GM12878 (cell line): ENCODE measurements around the gene TNFSF13. TPM values are rescaled to one million over a fixed set of nuclear protein-coding genes. Genes with fewer than 3 reads are reported as not detected.
A peak's percentile ranks its signal among the peaks of the same experiment; 100 is the strongest.

Source experiments
- ATAC-seq: fragments of 200-7000 bp; cut with Tn5 transposase; 3 replicates; pipeline ENCODE4 v1.9.1; 2020; ENCODE audit warnings: mild to moderate bottlenecking, moderate library complexity
- BruUV-seq: library from RNA; stranded (reverse); fragments of 400-500 nt; replicated peaks from 2 replicates; lab custom pipeline; 2021; lab: Mats Ljungman, UMichigan
- CTCF ChIA-PET: fragments of 300-600 bp; sonication (Branson Sonifier 250); formaldehyde crosslinking; extraction: SDS; loops from one replicate; lab custom pipeline; 2021; ENCODE audit warnings: inconsistent platforms; lab: Yijun Ruan, JAX
- POLR2A ChIA-PET: fragments of 350-600 bp; formaldehyde crosslinking; extraction: SDS; loops from one replicate; lab custom pipeline; 2021; ENCODE audit warnings: inconsistent platforms; lab: Charles Lee
- RAD21 ChIA-PET: fragments of 300-600 bp; sonication (Branson Sonifier 250); formaldehyde crosslinking; loops from one replicate; lab custom pipeline; 2023; ENCODE audit warnings: antibody characterized with exemption; ENCODE audit not compliant: unreplicated experiment; lab: Charles Lee
- SMC1A ChIA-PET: fragments of 300-600 bp; sonication (Branson Sonifier 250); formaldehyde crosslinking; loops from one replicate; lab custom pipeline; 2023; ENCODE audit not compliant: unreplicated experiment, uncharacterized antibody; lab: Charles Lee
- DNase-seq: peaks from one replicate; pipeline ENCODE4 v3.0.0-alpha.2; 2011; ENCODE audit warnings: low read depth, low spot score
- FAIRE-seq: peaks from 3 replicates; lab custom pipeline; 2011; peaks lifted over from hg19 to GRCh38; lab: Jason Lieb, UNC
- H2AFZ ChIP-seq: 2 replicates; pipeline ENCODE4 v1.6.0; 2011; ENCODE audit warnings: low read depth, low read length, control low read depth; ENCODE audit not compliant: control insufficient read depth
- H3K27ac ChIP-seq: 2 replicates; pipeline ENCODE4 v1.5.1; 2011; ENCODE audit warnings: control low read depth; ENCODE audit not compliant: control insufficient read depth, insufficient read depth
- H3K27me3 ChIP-seq, 2 experiments: replicated peaks in 1 of 2; 2 replicates each; pipeline versions ENCODE4 v1.6.0 to v1.6.1; 2011; ENCODE audit warnings: low read length in 1 of 2; ENCODE audit not compliant: control insufficient read depth in 2 of 2, insufficient read depth in 2 of 2
- H3K36me3 ChIP-seq, 2 experiments: 2 replicates each; pipeline ENCODE4 v1.5.1; 2011; ENCODE audit warnings: low read length in 1 of 2; ENCODE audit not compliant: control insufficient read depth in 2 of 2, insufficient read depth in 2 of 2
- H3K4me1 ChIP-seq: 2 replicates; pipeline ENCODE4 v1.6.1; 2011; ENCODE audit warnings: mild to moderate bottlenecking, low read length, moderate library complexity, mixed read lengths; ENCODE audit not compliant: control insufficient read depth, insufficient read depth
- H3K4me2 ChIP-seq: 2 replicates; pipeline ENCODE4 v1.6.0; 2011; ENCODE audit warnings: control low read depth; ENCODE audit not compliant: control insufficient read depth, insufficient read depth
- H3K4me3 ChIP-seq: fragments of 200-600 bp; sonication (generic); 2 replicates; pipeline ENCODE4 v1.5.1; 2016
- H3K79me2 ChIP-seq: 2 replicates; pipeline ENCODE4 v1.6.0; 2011; ENCODE audit warnings: low read length; ENCODE audit not compliant: control insufficient read depth, insufficient read depth
- H3K9ac ChIP-seq: 2 replicates; pipeline ENCODE4 v1.8.0; 2011; ENCODE audit warnings: low read length, control low read depth, mixed read lengths; ENCODE audit not compliant: control insufficient read depth, insufficient read depth
- H3K9me3 ChIP-seq: replicated peaks from 3 replicates; pipeline ENCODE4 v1.5.1; 2011; ENCODE audit warnings: mild to moderate bottlenecking, low read length; ENCODE audit not compliant: control insufficient read depth, insufficient read depth
- H4K20me1 ChIP-seq: 2 replicates; pipeline ENCODE4 v1.6.0; 2011; ENCODE audit not compliant: control insufficient read depth, insufficient read depth
- CBFB ChIP-seq: IDR thresholded peaks from 2 replicates; pipeline ENCODE4 v1.6.1; 2016; ENCODE audit warnings: antibody characterized with exemption, low read depth
- CHD2 ChIP-seq: IDR thresholded peaks from 2 replicates; pipeline ENCODE4 v1.6.1; 2011; ENCODE audit warnings: low read depth, low read length, improper control_type of control experiment, borderline replicate concordance
- DPF2 ChIP-seq: fragments of 450-650 bp; IDR thresholded peaks from 2 replicates; pipeline ENCODE4 v1.6.1; 2017; ENCODE audit warnings: mild to moderate bottlenecking
- NRF1 ChIP-seq: conservative IDR thresholded peaks from 2 replicates; pipeline ENCODE4 v1.6.1; 2011; ENCODE audit warnings: mild to moderate bottlenecking, low read depth, low read length, improper control_type of control experiment
- POLR2AphosphoS2 ChIP-seq: IDR thresholded peaks from 2 replicates; pipeline ENCODE4 v1.6.1; 2011; ENCODE audit warnings: low read depth, mild to moderate bottlenecking, low read length, improper control_type of control experiment, moderate library complexity
- STAT3 ChIP-seq: IDR thresholded peaks from 2 replicates; pipeline ENCODE4 v1.6.1; 2011; ENCODE audit warnings: low read depth, low read length, improper control_type of control experiment
- WGBS: methylation state at CpG from one replicate; pipeline ENCODE4 v1.1.6; 2016; ENCODE audit warnings: low lambda C conversion rate; ENCODE audit not compliant: insufficient replicate concordance, insufficient coverage; ENCODE audit errors: missing lambda C conversion rate; 5-methylcytosine and 5-hydroxymethylcytosine counted together
- in situ Hi-C: fragments of 300-500 bp; cut with MboI; formaldehyde crosslinking; loops from 9 replicates; pipeline ENCODE4 v1.14.3; 2018; ENCODE audit warnings: mixed read lengths
- intact Hi-C: fragments of 100-400 bp; cut with micrococcal nuclease; formaldehyde crosslinking; loops from one replicate; pipeline ENCODE4 v1.14.2; 2022; ENCODE audit not compliant: unreplicated experiment
- polyA plus RNA-seq, 11 experiments: library from polyadenylated mRNA; depleted of rRNA in 4 of 11; unstranded in 6 of 11; stranded (reverse) in 5 of 11; fragments of >200 nt; fragmentation: Nextera tagmentation in 4 of 11; fragmentation: Illumina TruSeq in 1 of 11; extraction: Ambion mirVana in 4 of 11; extraction: Trizol in 1 of 11; gene quantifications; 1 replicate in 1 of 11; 2 replicates in 10 of 11; pipeline versions ENCODE4 v1.2.1 to v1.2.3, GENCODE V29; 2011 to 2016; ENCODE audit warnings: inconsistent platforms in 2 of 11, missing spikeins in 2 of 11, low read depth in 1 of 11
- total RNA-seq, 4 experiments: library from RNA; depleted of rRNA in 3 of 4; stranded (reverse); fragments of >200 nt in 3 of 4; fragmentation: Illumina TruSeq in 1 of 4; extraction: Trizol in 1 of 4; gene quantifications; 2 replicates each; pipeline versions ENCODE4 v1.2.1 to v1.2.3, GENCODE V29; 2013 to 2021

Gene TNFSF13
- total and polyA plus RNA-seq, 10 of the 15 experiments (the other 5 are each of a cell fraction or from before 2014, with no cell fraction given) = 0.56 to 14.6 (median 9.7) TPM

DNA sequence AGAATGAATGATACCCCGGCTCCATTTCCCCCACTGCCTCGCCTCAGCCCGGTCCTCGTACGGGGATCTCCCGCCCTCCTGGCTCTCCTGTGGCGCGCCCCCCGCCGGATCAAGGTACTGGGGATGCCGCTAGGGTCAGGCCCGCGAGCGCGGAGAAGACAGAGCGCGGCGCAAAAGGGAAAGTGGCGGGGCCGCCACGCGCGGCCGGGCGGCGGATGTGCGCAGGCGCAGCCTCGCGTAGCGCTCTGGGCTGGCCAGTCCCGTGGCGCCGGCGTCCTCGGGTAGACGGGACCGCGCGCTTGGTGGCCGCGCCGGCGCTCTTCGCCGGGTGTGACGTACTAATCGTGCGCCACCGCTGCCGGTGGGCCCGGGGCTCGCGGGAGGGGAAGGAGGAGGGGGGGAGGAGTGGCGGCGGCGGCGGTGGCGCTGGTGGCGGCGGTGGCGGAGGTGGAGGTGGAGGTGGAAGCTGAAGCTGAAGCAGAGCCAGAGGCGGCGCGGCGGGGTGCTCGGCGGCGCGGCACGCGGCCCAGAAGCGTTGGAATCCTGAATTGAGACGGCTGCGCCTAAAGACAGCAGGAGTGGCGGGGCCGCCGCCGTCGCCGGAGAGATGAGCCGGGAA is 3.1 kb downstream of the TNFSF13 start, which contains the start of gene SENP3 (continued):
- TF ChIP-seq NRF1 = peak; percentile 68
- peak; percentile 68; the same call in 1 of the 2 replicates for TF ChIP-seq POLR2AphosphoS2
- no peak for TF ChIP-seq CBFB
- peak; percentile 69; the same call in 1 of the 2 replicates for TF ChIP-seq CHD2

GRCh38 chr17:7562208-7562605 is 3.7 kb downstream of the TNFSF13 start:
- CTCF ChIA-PET = interaction anchor here (2.5 to 6.2 kb wide), 5 partner anchors 37 to 168 kb away, joined by 10 to 192 read pairs (median 21); partner anchors contain the start of genes PLSCR3 and ZBTB4
- H3K27me3 ChIP-seq = no peaks in the 10 kb centered on the region
- DNase-seq (no peak), FAIRE-seq (no peak), ATAC-seq (peak; percentile 2; the same call in 2 of the 3 replicates)
- H3K4me3 ChIP-seq = peak overlapping the region; percentile 92
- H3K9ac ChIP-seq = peak overlapping the region; percentile 83
- H3K79me2 ChIP-seq = peaks cover 34% of the 10 kb centered on the region
- BruUV-seq = TSS peak; percentile 36
- peak overlapping the region; percentile 41; the same call in 1 of the 2 replicates for H2AFZ ChIP-seq
- peak overlapping the region; percentile 64 for H3K27ac ChIP-seq
- peak overlapping the region; percentile 87 for H3K4me2 ChIP-seq
- H4K20me1 ChIP-seq = no peaks in the 10 kb centered on the region
- peaks cover 37% of the 10 kb centered on the region for H3K4me1 ChIP-seq
- intact Hi-C loops = loop anchor here (5.0 kb wide), 1 partner anchor 125 kb away; the partner anchor contains the start of genes FGF11 and TMEM102
- RAD21 ChIA-PET = interaction anchor here (2.9 kb wide), 1 partner anchor 125 kb away, joined by 28 read pairs; the partner anchor contains the start of genes TP53 and WRAP53
- peaks cover 13% of the 10 kb centered on the region in 2 experiments; a peak in 3 of 4 replicates for H3K36me3 ChIP-seq
- in situ Hi-C loops = loop anchor here (25.0 kb wide), 1 partner anchor 525 kb away; the partner anchor contains the start of genes SLC16A11 and SLC16A13
- TF ChIP-seq STAT3 = no peak
- no peak for TF ChIP-seq DPF2
- TF ChIP-seq, all 136 proteins: peak for 0
- ChIA-PET SMC1A (interaction anchor here (2.2 to 3.2 kb wide), 2 partner anchors 42 to 48 kb away, joined by 11 to 67 read pairs; no protein-coding TSS in a partner anchor), POLR2A (interaction anchor here (0.8 to 2.6 kb wide), 5 partner anchors 10 to 127 kb away, joined by 3 to 12 read pairs (median 3); partner anchors contain the start of genes CD68 and TMEM102)
- H3K9me3 ChIP-seq = no peaks in the 10 kb centered on the region
- under 1% methylated on average over 18 of the region's 28 CpGs for WGBS
